CD14-positive monocyte (primary cell): ENCODE data around the gene TRHDE. TPM values are rescaled to one million over a fixed set of nuclear protein-coding genes. Genes with fewer than 3 reads are reported as not detected.

ENCODE experiments used
- DNase-seq, 3 donors: peaks; one replicate each; pipeline ENCODE4 v3.0.0-alpha.2; 2011 to 2022
- H2AFZ ChIP-seq: 2 replicates; pipeline ENCODE4 v1.6.0; 2012; ENCODE audit warnings: mild to moderate bottlenecking, low read depth, low read length, inconsistent platforms; ENCODE audit not compliant: insufficient read depth, poor library complexity, severe bottlenecking
- H3K27ac ChIP-seq, 2 donors: 1 replicate in 1 of 2; 2 replicates in 1 of 2; pipeline ENCODE4 v1.5.1; 2012 to 2013; ENCODE audit warnings: low read length in 2 of 2, control low read depth in 1 of 2, inconsistent platforms in 1 of 2, low read depth in 1 of 2, mild to moderate bottlenecking in 1 of 2
- H3K27me3 ChIP-seq, 2 donors: one replicate each; pipeline versions ENCODE4 v1.6.0 to v1.6.1; 2011 to 2013; ENCODE audit warnings: low read length in 2 of 2; ENCODE audit not compliant: control insufficient read depth in 2 of 2, insufficient read depth in 2 of 2
- H3K36me3 ChIP-seq, 2 donors: replicated peaks in 1 of 2; 1 replicate in 1 of 2; 2 replicates in 1 of 2; pipeline versions ENCODE4 v1.5.1 to v1.6.1; 2012 to 2013; ENCODE audit warnings: low read length in 2 of 2, control low read depth in 1 of 2, inconsistent platforms in 1 of 2, mild to moderate bottlenecking in 1 of 2; ENCODE audit not compliant: insufficient read depth in 2 of 2, control insufficient read depth in 1 of 2
- H3K4me1 ChIP-seq, 2 donors: 1 replicate in 1 of 2; 2 replicates in 1 of 2; pipeline versions ENCODE4 v1.5.1 to v1.6.1; 2012 to 2013; ENCODE audit warnings: low read length in 2 of 2, control low read depth in 1 of 2, inconsistent platforms in 1 of 2, mild to moderate bottlenecking in 1 of 2, moderate library complexity in 1 of 2; ENCODE audit not compliant: insufficient read depth in 2 of 2, control insufficient read depth in 1 of 2
- H3K4me2 ChIP-seq: replicated peaks from 2 replicates; pipeline ENCODE3; 2012; ENCODE audit warnings: low read length, moderate library complexity, mild to moderate bottlenecking; ENCODE audit not compliant: poor library complexity, severe bottlenecking; ENCODE audit errors: extremely low read depth
- H3K4me3 ChIP-seq, 3 experiments: fragments of 200-600 bp in 1 of 3; sonication (generic) in 1 of 3; replicated peaks in 1 of 3; 1 replicate in 2 of 3; 2 replicates in 1 of 3; pipeline ENCODE4 v1.5.1; 2011 to 2013; ENCODE audit warnings: low read length in 3 of 3, mild to moderate bottlenecking in 3 of 3, control low read depth in 2 of 3, low read depth in 2 of 3, inconsistent platforms in 1 of 3, moderate library complexity in 1 of 3
- H3K79me2 ChIP-seq: 2 replicates; pipeline ENCODE4 v1.6.0; 2012; ENCODE audit warnings: mild to moderate bottlenecking, control low read depth, inconsistent platforms, low read length, moderate library complexity; ENCODE audit not compliant: insufficient read depth
- H3K9ac ChIP-seq: 2 replicates; pipeline ENCODE4 v1.6.0; 2017; ENCODE audit warnings: low read length, mild to moderate bottlenecking; ENCODE audit not compliant: insufficient read depth, poor library complexity, severe bottlenecking
- H3K9me3 ChIP-seq, 2 donors: replicated peaks in 1 of 2; 1 replicate in 1 of 2; 2 replicates in 1 of 2; pipeline versions ENCODE4 v1.5.1 to v1.6.1; 2012 to 2013; ENCODE audit warnings: low read length in 2 of 2, control low read depth in 1 of 2; ENCODE audit not compliant: control insufficient read depth in 1 of 2, insufficient read depth in 1 of 2
- H4K20me1 ChIP-seq: 2 replicates; pipeline ENCODE4 v1.6.0; 2012; ENCODE audit warnings: mild to moderate bottlenecking, low read length, control low read depth, moderate library complexity; ENCODE audit not compliant: insufficient read depth
- H3K27ac Mint-ChIP-seq, 7 donors: one replicate each; pipeline ENCODE4 v1.8.0; 2020; ENCODE audit warnings: mild to moderate bottlenecking in 7 of 7, mixed read lengths in 7 of 7, moderate library complexity in 6 of 7, inconsistent platforms in 2 of 7
- H3K27me3 Mint-ChIP-seq, 3 donors: one replicate each; pipeline ENCODE4 v1.8.0; 2021 to 2022; ENCODE audit warnings: low read depth in 3 of 3, mild to moderate bottlenecking in 3 of 3, mixed read lengths in 3 of 3, moderate library complexity in 3 of 3, inconsistent platforms in 1 of 3
- H3K36me3 Mint-ChIP-seq, 2 donors: one replicate each; pipeline ENCODE4 v1.8.0; 2020; ENCODE audit warnings: mixed read lengths in 2 of 2, inconsistent platforms in 1 of 2, mild to moderate bottlenecking in 1 of 2
- H3K4me1 Mint-ChIP-seq: one replicate; pipeline ENCODE4 v1.8.0; 2020; ENCODE audit warnings: mild to moderate bottlenecking, mixed read lengths
- H3K4me3 Mint-ChIP-seq, 2 donors: one replicate each; pipeline ENCODE4 v1.8.0; 2020; ENCODE audit warnings: mild to moderate bottlenecking in 2 of 2, mixed read lengths in 2 of 2, moderate library complexity in 1 of 2
- H3K9me3 Mint-ChIP-seq, 7 donors: one replicate each; pipeline ENCODE4 v1.8.0; 2020 to 2022; ENCODE audit warnings: mixed read lengths in 7 of 7, mild to moderate bottlenecking in 6 of 7, moderate library complexity in 6 of 7, inconsistent platforms in 2 of 7
- CTCF ChIP-seq: fragments of 200-600 bp; IDR thresholded peaks from one replicate; pipeline ENCODE4 v1.8.0; 2022; ENCODE audit warnings: antibody characterized with exemption, mild to moderate bottlenecking
- WGBS: methylation state at CpG from one replicate; pipeline ENCODE4 v1.1.5; 2013; ENCODE audit warnings: missing lambda C conversion rate; ENCODE audit not compliant: insufficient coverage; 5-methylcytosine and 5-hydroxymethylcytosine counted together
- intact Hi-C, 2 donors: fragments of 100-400 bp; cut with micrococcal nuclease; formaldehyde crosslinking; loops; one replicate each; pipeline versions ENCODE4 v1.15.0 to v1.15.1; 2023
- polyA plus RNA-seq, 3 donors: library from polyadenylated mRNA; depleted of rRNA in 1 of 3; unstranded in 2 of 3; stranded (reverse) in 1 of 3; fragments of 300-500 nt in 2 of 3; fragments of >200 nt in 1 of 3; fragmentation: Illumina TruSeq in 2 of 3; gene quantifications; 1 replicate in 2 of 3; 2 replicates in 1 of 3; pipeline ENCODE4 v1.2.3, GENCODE V29; 2012 to 2021

TRHDE gene
- polyA plus RNA-seq, 3 donors: not detected

GRCh38 chr12:72288436-72288835, 16.3 kb downstream of the TRHDE start:
- H3K36me3 Mint-ChIP-seq: no peaks in the 10 kb centered on the region
- H3K4me1 ChIP-seq: no peaks in the 10 kb centered on the region
- peaks cover 3 to 6% (median 4%) of the 10 kb centered on the region in 3 donors for H3K27me3 Mint-ChIP-seq
- no peaks in the 10 kb centered on the region for H3K79me2 ChIP-seq
- H3K27me3 ChIP-seq: peaks cover 0 to 4% of the 10 kb centered on the region in 2 donors
- no peak overlapping the region for H3K27ac Mint-ChIP-seq
- intact Hi-C loops: no loop called here
- no peaks in the 10 kb centered on the region for H3K9me3 ChIP-seq
- H3K9ac ChIP-seq: no peak overlapping the region
- H3K4me1 Mint-ChIP-seq: no peaks in the 10 kb centered on the region
- no peak overlapping the region for H2AFZ ChIP-seq
- H4K20me1 ChIP-seq: no peaks in the 10 kb centered on the region
- H3K4me3 ChIP-seq: no peak overlapping the region
- H3K9me3 Mint-ChIP-seq: peaks cover 0 to 3% (median 0%) of the 10 kb centered on the region in 7 donors
- no peaks in the 10 kb centered on the region for H3K36me3 ChIP-seq
- no peak overlapping the region for H3K4me3 Mint-ChIP-seq
- no peak overlapping the region for H3K27ac ChIP-seq
- DNase-seq: no peak
- no peak overlapping the region for H3K4me2 ChIP-seq
- 82% methylated on average over 2 of the region's 3 CpGs for WGBS
- no peak for TF ChIP-seq CTCF

GRCh38 chr12:72288911-72289310, 16.7 kb downstream of the TRHDE start:
- Histone ChIP-seq H3K79me2 (no peaks in the 10 kb centered on the region), H3K4me1 (no peaks in the 10 kb centered on the region), H3K4me2 (no peak overlapping the region), H3K9me3 (no peaks in the 10 kb centered on the region), H3K4me3 (no peak overlapping the region), H3K9ac (no peak overlapping the region), H3K36me3 (no peaks in the 10 kb centered on the region), H4K20me1 (no peaks in the 10 kb centered on the region), H3K27me3 (peaks cover 0 to 4% of the 10 kb centered on the region in 2 donors), H2AFZ (no peak overlapping the region), H3K27ac (no peak overlapping the region)
- peaks cover 3 to 6% (median 4%) of the 10 kb centered on the region in 3 donors for H3K27me3 Mint-ChIP-seq
- no peaks in the 10 kb centered on the region for H3K36me3 Mint-ChIP-seq
- no peak for DNase-seq
- H3K4me1 Mint-ChIP-seq: no peaks in the 10 kb centered on the region
- intact Hi-C loops: no loop called here
- peaks cover 0 to 3% (median 0%) of the 10 kb centered on the region in 7 donors for H3K9me3 Mint-ChIP-seq
- WGBS: no CpG with 5 or more reads among the region's 2 CpGs
- no peak overlapping the region for H3K4me3 Mint-ChIP-seq
- no peak overlapping the region for H3K27ac Mint-ChIP-seq
- TF ChIP-seq CTCF: no peak
